Stomach (tissue), 4 donors: ENCODE data around the gene COL1A1.

Experiments
- CTCF ChIP-seq, 7 experiments: fragments of 450-650 bp in 4 of 7; fragments of 200-600 bp in 3 of 7; sonication (generic) in 3 of 7; IDR thresholded peaks; one replicate each; pipeline ENCODE4 v1.5.1; 2016 to 2019; ENCODE audit warnings: antibody characterized with exemption in 7 of 7, control low read depth in 2 of 7, mild to moderate bottlenecking in 1 of 7
- EP300 ChIP-seq: sonication (generic); formaldehyde crosslinking; IDR thresholded peaks from one replicate; pipeline ENCODE4 v1.6.1; 2017; ENCODE audit warnings: antibody characterized with exemption
- POLR2A ChIP-seq, 4 donors: fragments of 450-650 bp; IDR thresholded peaks; one replicate each; pipeline ENCODE4 v1.6.1; 2016; ENCODE audit warnings: antibody characterized with exemption in 4 of 4, control low read depth in 2 of 4, mild to moderate bottlenecking in 1 of 4, moderate library complexity in 1 of 4
- POLR2AphosphoS5 ChIP-seq, 3 donors: sonication (generic); formaldehyde crosslinking; IDR thresholded peaks; one replicate each; pipeline ENCODE4 v1.6.1; 2016; ENCODE audit warnings: antibody characterized with exemption in 3 of 3

DNA sequence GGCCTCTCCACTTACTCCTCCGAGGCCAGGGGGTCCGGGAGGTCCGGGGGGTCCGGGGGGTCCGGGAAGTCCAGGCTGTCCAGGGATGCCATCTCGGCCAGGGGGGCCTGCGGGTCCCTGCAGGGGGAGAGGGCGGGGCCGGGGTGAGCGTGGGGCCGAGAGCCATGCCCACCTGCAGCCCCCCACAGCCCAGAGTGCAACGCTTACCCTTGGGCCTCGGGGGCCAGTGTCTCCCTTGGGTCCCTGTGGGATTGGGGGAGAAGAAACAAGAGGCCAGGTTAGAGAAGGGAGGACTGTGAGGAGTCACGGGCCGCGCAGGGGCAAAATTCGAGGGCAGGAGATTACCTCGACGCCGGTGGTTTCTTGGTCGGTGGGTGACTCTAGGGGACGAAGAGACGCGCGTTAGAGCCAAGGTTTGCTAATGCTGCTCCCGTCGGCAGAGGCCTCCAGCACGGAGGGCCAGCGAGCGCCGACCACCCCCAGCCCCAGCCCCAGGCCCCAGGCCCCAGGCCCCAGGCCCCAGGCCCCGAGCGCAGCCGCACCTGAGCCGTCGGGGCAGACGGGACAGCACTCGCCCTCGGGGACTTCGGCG is 2.1 kb downstream of the COL1A1 start:
- TF ChIP-seq POLR2AphosphoS5 (IDR thresholded peaks at IDR 0.05) = no peak
- TF ChIP-seq CTCF (IDR thresholded peaks at IDR 0.05) = no peak
- no peak for TF ChIP-seq POLR2A (IDR thresholded peaks at IDR 0.05)
- TF ChIP-seq EP300 = no peak
